ENCODE data around the gene KIAA1671.
"Not testable (repeated sequence)": the region's sequence is repeated elsewhere in the genome, so short reads cannot be mapped to it uniquely, and the experiment has no call there.

KIAA1671 gene

GRCh38 chr22:25237503-25237902, 285.0 kb downstream of the KIAA1671 start:
- DNase-seq (ENCODE audit: low spot score), result no peak
- no peak for TF ChIP-seq CTCF (IDR thresholded peaks at IDR 0.05; ENCODE audit: borderline replicate concordance, control extremely low read depth, extremely low read depth, insufficient read depth, missing control alignments)
- in situ Hi-C loops (cut with MboI; ENCODE audit: low sequenced_read_pairs, unreplicated experiment), result no loop called here

DNA sequence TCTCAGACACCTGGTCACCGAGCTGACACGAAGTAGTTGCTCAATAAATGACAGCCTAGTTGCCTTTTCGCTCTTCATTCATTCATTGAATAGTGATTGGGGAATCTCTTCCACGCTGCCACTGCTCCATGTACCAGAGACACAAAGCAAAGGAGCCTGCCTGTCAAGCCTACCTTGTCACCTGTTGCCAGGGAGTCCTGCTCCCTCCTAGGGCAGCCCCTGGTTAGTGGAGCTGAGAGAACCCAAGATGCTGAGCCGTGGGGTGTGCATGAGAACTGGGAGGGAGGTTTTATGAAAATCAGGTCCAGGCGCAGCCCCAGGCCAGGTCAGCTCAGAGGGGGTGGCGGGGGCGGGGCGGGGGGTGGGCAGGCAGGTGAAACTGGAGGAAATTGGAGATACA, 285.5 kb downstream of the KIAA1671 start:
- in situ Hi-C loops (cut with MboI; ENCODE audit: low sequenced_read_pairs, unreplicated experiment); DNase-seq (ENCODE audit: low spot score): not testable (repeated sequence)

All from GM13976 (cell line).